ENCODE data around the gene ACOT9.
"Not testable (repeated sequence)": the region's sequence is repeated elsewhere in the genome, so short reads cannot be mapped to it uniquely, and the experiment has no call there.

Gene ACOT9

GRCh38 chrX:23742697-23743622, at the start of gene ACOT9:
ACOT9 (minus strand) TSS chrX:23743276; CDS start chrX:23743144, 132 bp downstream.
- DNase-seq (ENCODE audit: low spot score), result peak; percentile 65

GRCh38 chrX:23790155-23790497, 47.0 kb upstream of the ACOT9 start:
- DNase-seq (ENCODE audit: low spot score), result no peak

GRCh38 chrX:23789386-23790154, 46.5 kb upstream of the ACOT9 start:
- no peak for DNase-seq (ENCODE audit: low spot score)

GRCh38 chrX:23788946-23789345, 45.9 kb upstream of the ACOT9 start:
- DNase-seq (ENCODE audit: low spot score), result no peak

- no peak for DNase-seq (ENCODE audit: low spot score)
Observed at GRCh38 chrX:23788521-23788920, 45.4 kb upstream of the ACOT9 start.

- DNase-seq (ENCODE audit: low spot score), result no peak
Observed at GRCh38 chrX:23787745-23788118, 44.7 kb upstream of the ACOT9 start.

- no peak for DNase-seq (ENCODE audit: low spot score)
Observed at GRCh38 chrX:23786268-23786815, 43.3 kb upstream of the ACOT9 start.

- no peak for DNase-seq (ENCODE audit: low spot score)
Observed at GRCh38 chrX:23785580-23785979, 42.5 kb upstream of the ACOT9 start.

GRCh38 chrX:23784470-23785331, 41.6 kb upstream of the ACOT9 start:
- DNase-seq (ENCODE audit: low spot score), result peak; percentile 21

GRCh38 chrX:23783589-23784469, 40.8 kb upstream of the ACOT9 start:
- peak; percentile 9 for DNase-seq (ENCODE audit: low spot score)

- DNase-seq (ENCODE audit: low spot score), result peak; percentile 94
Observed at GRCh38 chrX:23782863-23783588, 40.0 kb upstream of the ACOT9 start, which contains the start of gene SAT1. SAT1 (plus strand) TSS chrX:23783173; CDS start chrX:23783352, 179 bp downstream.

GRCh38 chrX:23782455-23782854, 39.4 kb upstream of the ACOT9 start:
- DNase-seq (ENCODE audit: low spot score), result no peak

- no peak for DNase-seq (ENCODE audit: low spot score)
Observed at GRCh38 chrX:23779025-23779424, 35.9 kb upstream of the ACOT9 start.

- no peak for DNase-seq (ENCODE audit: low spot score)
Observed at GRCh38 chrX:23776363-23776762, 33.3 kb upstream of the ACOT9 start.

- no peak for DNase-seq (ENCODE audit: low spot score)
Observed at GRCh38 chrX:23773601-23774175, 30.6 kb upstream of the ACOT9 start.

- not testable (repeated sequence) for DNase-seq (ENCODE audit: low spot score)
Observed at GRCh38 chrX:23771086-23771485, 28.0 kb upstream of the ACOT9 start.

GRCh38 chrX:23770142-23770541, 27.1 kb upstream of the ACOT9 start:
- DNase-seq (ENCODE audit: low spot score), result no peak

GRCh38 chrX:23766650-23767551, 23.8 kb upstream of the ACOT9 start:
- DNase-seq (ENCODE audit: low spot score), result no peak

GRCh38 chrX:23765868-23766267, 22.8 kb upstream of the ACOT9 start:
- DNase-seq (ENCODE audit: low spot score), result no peak

Measured in hematopoietic multipotent progenitor cell treated with erythropoietin and hydrocortisone succinate and interleukin-3 and kit ligand, for 15 days (in vitro differentiated cells).